GM12878 (cell line): ENCODE data around the gene USP12. TPM values are rescaled to one million over a fixed set of nuclear protein-coding genes. Genes with fewer than 3 reads are reported as not detected.

Experiments
- ATAC-seq: fragments of 200-7000 bp; cut with Tn5 transposase; 3 replicates; pipeline ENCODE4 v1.9.1; 2020; ENCODE audit warnings: mild to moderate bottlenecking, moderate library complexity
- BruUV-seq: library from RNA; stranded (reverse); fragments of 400-500 nt; replicated peaks from 2 replicates; lab custom pipeline; 2021; lab: Mats Ljungman, UMichigan
- CTCF ChIA-PET: fragments of 300-600 bp; sonication (Branson Sonifier 250); formaldehyde crosslinking; extraction: SDS; loops from one replicate; lab custom pipeline; 2021; ENCODE audit warnings: inconsistent platforms; lab: Yijun Ruan, JAX
- POLR2A ChIA-PET: fragments of 350-600 bp; formaldehyde crosslinking; extraction: SDS; loops from one replicate; lab custom pipeline; 2021; ENCODE audit warnings: inconsistent platforms; lab: Charles Lee
- RAD21 ChIA-PET: fragments of 300-600 bp; sonication (Branson Sonifier 250); formaldehyde crosslinking; loops from one replicate; lab custom pipeline; 2023; ENCODE audit warnings: antibody characterized with exemption; ENCODE audit not compliant: unreplicated experiment; lab: Charles Lee
- SMC1A ChIA-PET: fragments of 300-600 bp; sonication (Branson Sonifier 250); formaldehyde crosslinking; loops from one replicate; lab custom pipeline; 2023; ENCODE audit not compliant: unreplicated experiment, uncharacterized antibody; lab: Charles Lee
- DNase-seq: peaks from one replicate; pipeline ENCODE4 v3.0.0-alpha.2; 2011; ENCODE audit warnings: low read depth, low spot score
- FAIRE-seq: peaks from 3 replicates; lab custom pipeline; 2011; peaks lifted over from hg19 to GRCh38; lab: Jason Lieb, UNC
- H2AFZ ChIP-seq: 2 replicates; pipeline ENCODE4 v1.6.0; 2011; ENCODE audit warnings: low read depth, low read length, control low read depth; ENCODE audit not compliant: control insufficient read depth
- H3K27ac ChIP-seq: 2 replicates; pipeline ENCODE4 v1.5.1; 2011; ENCODE audit warnings: control low read depth; ENCODE audit not compliant: control insufficient read depth, insufficient read depth
- H3K27me3 ChIP-seq, 2 experiments: replicated peaks in 1 of 2; 2 replicates each; pipeline versions ENCODE4 v1.6.0 to v1.6.1; 2011; ENCODE audit warnings: low read length in 1 of 2; ENCODE audit not compliant: control insufficient read depth in 2 of 2, insufficient read depth in 2 of 2
- H3K36me3 ChIP-seq, 2 experiments: 2 replicates each; pipeline ENCODE4 v1.5.1; 2011; ENCODE audit warnings: low read length in 1 of 2; ENCODE audit not compliant: control insufficient read depth in 2 of 2, insufficient read depth in 2 of 2
- H3K4me1 ChIP-seq: 2 replicates; pipeline ENCODE4 v1.6.1; 2011; ENCODE audit warnings: mild to moderate bottlenecking, low read length, moderate library complexity, mixed read lengths; ENCODE audit not compliant: control insufficient read depth, insufficient read depth
- H3K4me2 ChIP-seq: 2 replicates; pipeline ENCODE4 v1.6.0; 2011; ENCODE audit warnings: control low read depth; ENCODE audit not compliant: control insufficient read depth, insufficient read depth
- H3K4me3 ChIP-seq: fragments of 200-600 bp; sonication (generic); 2 replicates; pipeline ENCODE4 v1.5.1; 2016
- H3K79me2 ChIP-seq: 2 replicates; pipeline ENCODE4 v1.6.0; 2011; ENCODE audit warnings: low read length; ENCODE audit not compliant: control insufficient read depth, insufficient read depth
- H3K9ac ChIP-seq: 2 replicates; pipeline ENCODE4 v1.8.0; 2011; ENCODE audit warnings: low read length, control low read depth, mixed read lengths; ENCODE audit not compliant: control insufficient read depth, insufficient read depth
- H3K9me3 ChIP-seq: replicated peaks from 3 replicates; pipeline ENCODE4 v1.5.1; 2011; ENCODE audit warnings: mild to moderate bottlenecking, low read length; ENCODE audit not compliant: control insufficient read depth, insufficient read depth
- H4K20me1 ChIP-seq: 2 replicates; pipeline ENCODE4 v1.6.0; 2011; ENCODE audit not compliant: control insufficient read depth, insufficient read depth
- CREM ChIP-seq: IDR thresholded peaks from 2 replicates; pipeline ENCODE4 v1.6.1; 2014; ENCODE audit warnings: antibody characterized with exemption, low read depth
- DPF2 ChIP-seq: fragments of 450-650 bp; IDR thresholded peaks from 2 replicates; pipeline ENCODE4 v1.6.1; 2017; ENCODE audit warnings: mild to moderate bottlenecking
- FOS ChIP-seq: IDR thresholded peaks from 3 replicates; pipeline ENCODE4 v1.6.1; 2011; ENCODE audit warnings: borderline replicate concordance; ENCODE audit not compliant: insufficient read length; ENCODE audit errors: extremely low read depth
- IKZF1 ChIP-seq: fragments of 450-650 bp; conservative IDR thresholded peaks from 2 replicates; pipeline ENCODE4 v1.6.1; 2017; ENCODE audit warnings: antibody characterized with exemption, mild to moderate bottlenecking
- IKZF2 ChIP-seq, 2 experiments: fragments of 450-650 bp; IDR thresholded peaks; 2 replicates each; pipeline ENCODE4 v1.6.1; 2017; ENCODE audit warnings: mild to moderate bottlenecking in 2 of 2, moderate library complexity in 2 of 2
- IRF4 ChIP-seq: IDR thresholded peaks from 2 replicates; pipeline ENCODE4 v1.6.1; 2011; ENCODE audit warnings: low read depth, low read length
- MEF2B ChIP-seq: fragments of 450-650 bp; IDR thresholded peaks from 2 replicates; pipeline ENCODE4 v1.6.1; 2018; ENCODE audit warnings: mild to moderate bottlenecking, moderate library complexity; ENCODE audit not compliant: partially characterized antibody, poor library complexity, severe bottlenecking
- RELB ChIP-seq: fragments of 450-650 bp; IDR thresholded peaks from 2 replicates; pipeline ENCODE4 v1.6.1; 2017; ENCODE audit warnings: low read depth, mild to moderate bottlenecking, moderate library complexity
- REST ChIP-seq: IDR thresholded peaks from 2 replicates; pipeline ENCODE4 v1.6.1; 2012; ENCODE audit warnings: mild to moderate bottlenecking, low read depth, low read length
- RFX5 ChIP-seq: IDR thresholded peaks from 2 replicates; pipeline ENCODE4 v1.6.1; 2011; ENCODE audit warnings: low read depth, low read length, improper control_type of control experiment
- RUNX3 ChIP-seq: IDR thresholded peaks from 2 replicates; pipeline ENCODE4 v1.6.1; 2012; ENCODE audit warnings: low read length, inconsistent platforms
- SP1 ChIP-seq: IDR thresholded peaks from one replicate; pipeline ENCODE4 v1.6.1; 2011; ENCODE audit warnings: low read depth, low read length
- YY1 ChIP-seq: IDR thresholded peaks from 2 replicates; pipeline ENCODE4 v1.6.1; 2011; ENCODE audit warnings: low read depth, mild to moderate bottlenecking, low read length
- ZNF592 ChIP-seq: fragments of 450-650 bp; IDR thresholded peaks from 2 replicates; pipeline ENCODE4 v1.6.1; 2017; ENCODE audit warnings: mild to moderate bottlenecking, moderate library complexity
- in situ Hi-C: fragments of 300-500 bp; cut with MboI; formaldehyde crosslinking; loops from 9 replicates; pipeline ENCODE4 v1.14.3; 2018; ENCODE audit warnings: mixed read lengths
- intact Hi-C: fragments of 100-400 bp; cut with micrococcal nuclease; formaldehyde crosslinking; loops from one replicate; pipeline ENCODE4 v1.14.2; 2022; ENCODE audit not compliant: unreplicated experiment
- polyA plus RNA-seq, 11 experiments: library from polyadenylated mRNA; depleted of rRNA in 4 of 11; unstranded in 6 of 11; stranded (reverse) in 5 of 11; fragments of >200 nt; fragmentation: Nextera tagmentation in 4 of 11; fragmentation: Illumina TruSeq in 1 of 11; extraction: Ambion mirVana in 4 of 11; extraction: Trizol in 1 of 11; gene quantifications; 1 replicate in 1 of 11; 2 replicates in 10 of 11; pipeline versions ENCODE4 v1.2.1 to v1.2.3, GENCODE V29; 2011 to 2016; ENCODE audit warnings: inconsistent platforms in 2 of 11, missing spikeins in 2 of 11, low read depth in 1 of 11
- total RNA-seq, 4 experiments: library from RNA; depleted of rRNA in 3 of 4; stranded (reverse); fragments of >200 nt in 3 of 4; fragmentation: Illumina TruSeq in 1 of 4; extraction: Trizol in 1 of 4; gene quantifications; 2 replicates each; pipeline versions ENCODE4 v1.2.1 to v1.2.3, GENCODE V29; 2013 to 2021

Gene USP12
- total and polyA plus RNA-seq, 10 of the 15 experiments (the other 5 are each of a cell fraction or from before 2014, with no cell fraction given), result 3.5 to 32.2 (median 24.6) TPM

DNA sequence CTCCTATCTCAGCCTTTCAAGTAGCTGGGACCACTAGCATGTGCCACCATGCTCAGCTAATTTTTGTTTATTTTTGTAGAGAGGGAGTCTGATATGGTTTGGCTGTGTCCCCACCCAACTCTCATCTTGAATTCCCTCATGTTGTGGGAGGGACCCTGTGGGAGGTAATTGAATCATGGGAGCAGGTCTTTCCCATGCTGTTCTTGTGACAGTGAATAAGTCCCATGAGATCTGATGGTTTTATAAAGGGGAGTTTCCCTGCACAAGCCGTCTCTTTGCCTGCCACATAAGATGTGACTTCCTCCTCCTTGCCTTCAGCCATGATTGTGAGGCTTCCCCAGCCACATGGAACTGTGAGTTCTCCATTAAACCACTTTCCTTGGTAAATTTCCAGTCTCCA is 20.8 kb upstream of the USP12 start (continued):
- peak; percentile 59 for TF ChIP-seq IKZF1
- TF ChIP-seq RUNX3, result 0 out of 2 replicates have a peak, but pooled peaks have one; percentile 6
- TF ChIP-seq MEF2B, result peak; percentile 93
- peak; percentile 39; the same call in 1 of the 2 replicates for TF ChIP-seq DPF2
- TF ChIP-seq IKZF2 (IDR thresholded peaks at IDR 0.05), result peak; percentile 45 to 56; a peak in 2 of 4 replicates
- peak; percentile 66; the same call in 1 of the 2 replicates for TF ChIP-seq RELB

DNA sequence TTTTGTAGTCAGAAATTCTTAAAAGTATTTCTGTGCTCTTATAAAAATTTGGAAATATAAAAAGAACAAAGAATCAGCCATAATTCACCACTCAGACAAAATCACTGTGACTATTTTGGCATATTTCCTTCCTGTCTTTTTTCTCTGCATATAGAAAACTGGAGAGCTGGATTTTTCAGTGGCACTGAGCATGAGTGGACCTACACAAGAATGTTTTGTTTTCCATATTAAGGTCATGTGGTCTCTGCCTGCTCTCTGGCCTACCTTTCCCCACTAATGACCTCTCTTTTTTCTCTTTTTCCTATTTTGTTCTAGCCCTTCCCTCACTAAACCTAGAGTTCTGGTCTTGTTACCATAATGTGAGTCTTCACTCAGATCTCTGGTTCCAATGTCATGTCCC is 17.6 kb upstream of the USP12 start:
- no peak for ATAC-seq
- no peaks in the 10 kb centered on the region for H3K4me1 ChIP-seq
- no peak for TF ChIP-seq RFX5
- TF ChIP-seq CREM, result no peak
- TF ChIP-seq REST, result no peak
- TF ChIP-seq IRF4, result no peak
- TF ChIP-seq ZNF592, result no peak
- TF ChIP-seq SP1, result no peak
- no peak for TF ChIP-seq DPF2
- no peak for TF ChIP-seq YY1
- TF ChIP-seq FOS, result no peak

More for the DNA sequence above, 17.6 kb upstream of the USP12 start:
- no peak for FAIRE-seq
- no peak for DNase-seq
- Histone ChIP-seq H3K4me2 (no peak overlapping the region), H3K9me3 (no peaks in the 10 kb centered on the region), H4K20me1 (no peaks in the 10 kb centered on the region), H3K4me3 (no peak overlapping the region), H3K27ac (no peak overlapping the region), H3K79me2 (no peaks in the 10 kb centered on the region), H3K36me3 (no peaks in the 10 kb centered on the region), H3K9ac (no peak overlapping the region), H2AFZ (no peak overlapping the region), H3K27me3 (no peaks in the 10 kb centered on the region; a peak in 1 of 4 replicates)
- ChIA-PET CTCF (no interaction called here), POLR2A (no interaction called here), SMC1A (no interaction called here), RAD21 (no interaction called here)
- BruUV-seq, result no TSS peak
- in situ Hi-C loops (no loop called here), intact Hi-C loops (no loop called here)
